Motor neuron (in vitro differentiated cells): ENCODE data around the gene COL23A1. TPM values are rescaled to one million over a fixed set of nuclear protein-coding genes. Genes with fewer than 3 reads are reported as not detected.
A peak's percentile ranks its signal among the peaks of the same experiment; 100 is the strongest.

ENCODE experiments used
- ATAC-seq, 8 experiments: fragments of 200-7000 bp; cut with Tn5 transposase; replicated peaks in 6 of 8; 2 replicates each; pipeline ENCODE4 v1.8.0; 2021; ENCODE audit warnings: mild to moderate bottlenecking in 8 of 8, moderate library complexity in 8 of 8
- H3K27ac ChIP-seq, 2 donors: fragments of 250-450 bp; sonication (Bioruptor Pico); 2 replicates each; pipeline ENCODE4 v1.9.0; 2021; ENCODE audit warnings: antibody characterized with exemption in 2 of 2, mild to moderate bottlenecking in 2 of 2, moderate library complexity in 1 of 2
- H3K4me1 ChIP-seq, 2 donors: fragments of 250-450 bp; sonication (Bioruptor Pico); replicated peaks in 1 of 2; 2 replicates each; pipeline ENCODE4 v1.6.1; 2021; ENCODE audit warnings: antibody characterized with exemption in 2 of 2, mild to moderate bottlenecking in 2 of 2, moderate library complexity in 1 of 2
- H3K4me3 ChIP-seq, 5 donors: fragments of 250-450 bp; sonication (Bioruptor Pico); 2 replicates each; pipeline ENCODE4 v1.9.0; 2021; ENCODE audit warnings: antibody characterized with exemption in 5 of 5, mild to moderate bottlenecking in 5 of 5, moderate library complexity in 4 of 5
- WGBS, 10 experiments: fragments of 450-650 bp; shearing (Covaris generic); methylation state at CpG; one replicate each; pipeline ENCODE4 v1.0.0; 2022; 5-methylcytosine and 5-hydroxymethylcytosine counted together
- in situ Hi-C, 9 experiments: fragments of 400-800 bp; cut with MboI; loops; one replicate each; pipeline ENCODE4 v1.15.0; 2021; ENCODE audit warnings: low sequenced_read_pairs in 9 of 9, low pct_unique_long_range_greater_than_20kb in 2 of 9; ENCODE audit not compliant: unreplicated experiment in 9 of 9
- total RNA-seq, 8 experiments: library from RNA; unstranded; fragments of 300-600 nt; gene quantifications; 2 replicates each; pipeline versions ENCODE4 v1.2.3 to v1.2.4, GENCODE V29; 2022

Gene COL23A1
- total RNA-seq, 8 experiments from 2014 or later: 0.10 to 10.8 (median 0.20) TPM

GRCh38 chr5:178479261-178479660, 110.9 kb downstream of the COL23A1 start:
- no peak overlapping the region for H3K4me3 ChIP-seq
- no peak overlapping the region for H3K27ac ChIP-seq
- in situ Hi-C loops: no loop called here
- peaks cover 9 to 13% of the 10 kb centered on the region in 2 donors for H3K4me1 ChIP-seq
- no peak for ATAC-seq
- 33 to 100% (median 82%) methylated on average over 1 to 3 of the region's 9 CpGs; no CpG with 5 or more reads in 6 of the 10 experiments for WGBS, 10 experiments

GRCh38 chr5:178478370-178478769, 111.8 kb downstream of the COL23A1 start:
- no peak for ATAC-seq
- H3K4me1 ChIP-seq: peaks cover 13 to 16% of the 10 kb centered on the region in 2 donors
- 0 to 93% (median 86%) methylated on average over 1 to 4 of the region's 5 CpGs; no CpG with 5 or more reads in 3 of the 10 experiments for WGBS, 10 experiments
- in situ Hi-C loops: no loop called here
- no peak overlapping the region for H3K27ac ChIP-seq
- no peak overlapping the region for H3K4me3 ChIP-seq

- no peak for ATAC-seq
- in situ Hi-C loops: no loop called here
- Histone ChIP-seq H3K27ac (no peak overlapping the region), H3K4me1 (peaks cover 13 to 16% of the 10 kb centered on the region in 2 donors), H3K4me3 (no peak overlapping the region)
- 0 to 90% (median 83%) methylated on average over 1 to 3 of the region's 8 CpGs; no CpG with 5 or more reads in 4 of the 10 experiments for WGBS, 10 experiments
Observed at GRCh38 chr5:178477802-178478201, 112.4 kb downstream of the COL23A1 start.

GRCh38 chr5:178476972-178477754, 113.0 kb downstream of the COL23A1 start:
- peak in 7 of 8 experiments; percentile 34 to 85 (median 66) for ATAC-seq
- in situ Hi-C loops: no loop called here
- Histone ChIP-seq H3K4me1 (peaks cover 13 to 16% of the 10 kb centered on the region in 2 donors), H3K27ac (no peak overlapping the region), H3K4me3 (no peak overlapping the region)
- WGBS, 10 experiments: 7 to 78% (median 50%) methylated on average over 2 to 11 of the region's 12 CpGs

- no peak overlapping the region for H3K4me3 ChIP-seq
- ATAC-seq: no peak
- in situ Hi-C loops: no loop called here
- H3K4me1 ChIP-seq: peaks cover 13 to 16% of the 10 kb centered on the region in 2 donors
- 68 to 100% (median 89%) methylated on average over 1 to 7 of the region's 8 CpGs; no CpG with 5 or more reads in 4 of the 10 experiments for WGBS, 10 experiments
- no peak overlapping the region for H3K27ac ChIP-seq
Observed at GRCh38 chr5:178476531-178476930, 113.7 kb downstream of the COL23A1 start.

- in situ Hi-C loops: no loop called here
- ATAC-seq: no peak
Observed at GRCh38 chr5:178475422-178475821, 114.8 kb downstream of the COL23A1 start.

GRCh38 chr5:178474562-178475184, 115.5 kb downstream of the COL23A1 start:
- WGBS, 10 experiments: 5 to 100% (median 56%) methylated on average over 2 to 7 of the region's 7 CpGs
- peak in 6 of 8 experiments; percentile 38 to 76 (median 62) for ATAC-seq
- no peak overlapping the region for H3K27ac ChIP-seq
- H3K4me1 ChIP-seq: peaks cover 13 to 16% of the 10 kb centered on the region in 2 donors
- H3K4me3 ChIP-seq: no peak overlapping the region
- in situ Hi-C loops: no loop called here

More at GRCh38 chr5:178475422-178475821, 114.8 kb downstream of the COL23A1 start:
- H3K27ac ChIP-seq: no peak overlapping the region
- no peak overlapping the region for H3K4me3 ChIP-seq
- peaks cover 13 to 16% of the 10 kb centered on the region in 2 donors for H3K4me1 ChIP-seq
- 48 to 90% (median 71%) methylated on average over 1 to 5 of the region's 5 CpGs; no CpG with 5 or more reads in 3 of the 10 experiments for WGBS, 10 experiments

GRCh38 chr5:178473854-178474253, 116.3 kb downstream of the COL23A1 start:
- no peak for ATAC-seq
- 31 to 92% (median 63%) methylated on average over 1 to 7 of the region's 7 CpGs for WGBS, 10 experiments
- peaks cover 13 to 16% of the 10 kb centered on the region in 2 donors for H3K4me1 ChIP-seq
- H3K27ac ChIP-seq: no peak overlapping the region
- no peak overlapping the region for H3K4me3 ChIP-seq
- in situ Hi-C loops: no loop called here

GRCh38 chr5:178472138-178472537, 118.1 kb downstream of the COL23A1 start:
- no peak for ATAC-seq
- Histone ChIP-seq H3K27ac (no peak overlapping the region), H3K4me3 (no peak overlapping the region), H3K4me1 (peaks cover 17 to 30% of the 10 kb centered on the region in 2 donors)
- WGBS, 10 experiments: 20 to 100% (median 96%) methylated on average over 1 to 2 of the region's 4 CpGs; no CpG with 5 or more reads in 2 of the 10 experiments
- in situ Hi-C loops: no loop called here

- Histone ChIP-seq H3K4me3 (no peak overlapping the region), H3K27ac (no peak overlapping the region), H3K4me1 (peaks cover 15 to 32% of the 10 kb centered on the region in 2 donors)
- WGBS, 10 experiments: 0 to 100% (median 80%) methylated on average over 1 to 3 of the region's 8 CpGs; no CpG with 5 or more reads in 7 of the 10 experiments
- in situ Hi-C loops: no loop called here
- peak in 5 of 8 experiments; percentile 12 to 37 (median 32) for ATAC-seq
Observed at GRCh38 chr5:178471711-178472110, 118.5 kb downstream of the COL23A1 start.

- WGBS, 10 experiments: 20 to 100% (median 90%) methylated on average over 1 to 4 of the region's 6 CpGs; no CpG with 5 or more reads in 3 of the 10 experiments
- no peak for ATAC-seq
- Histone ChIP-seq H3K27ac (no peak overlapping the region), H3K4me1 (peaks cover 15 to 32% of the 10 kb centered on the region in 2 donors), H3K4me3 (no peak overlapping the region)
- in situ Hi-C loops: no loop called here
Observed at GRCh38 chr5:178470760-178471025, 119.5 kb downstream of the COL23A1 start.

GRCh38 chr5:178469975-178470759, 120.0 kb downstream of the COL23A1 start:
- no peak overlapping the region for H3K4me3 ChIP-seq
- in situ Hi-C loops: no loop called here
- peaks cover 19 to 35% of the 10 kb centered on the region in 2 donors for H3K4me1 ChIP-seq
- WGBS, 10 experiments: 20 to 92% (median 73%) methylated on average over 1 to 7 of the region's 18 CpGs; no CpG with 5 or more reads in 4 of the 10 experiments
- H3K27ac ChIP-seq: no peak overlapping the region
- ATAC-seq: peak in 1 of 8 experiments; percentile 13
